ENCODE data around the gene SLC39A11. TPM values are rescaled to one million over a fixed set of nuclear protein-coding genes. Genes with fewer than 3 reads are reported as not detected.

The SLC39A11 gene
- total RNA-seq, 1 experiment from 2014 or later: 15.2 TPM

DNA sequence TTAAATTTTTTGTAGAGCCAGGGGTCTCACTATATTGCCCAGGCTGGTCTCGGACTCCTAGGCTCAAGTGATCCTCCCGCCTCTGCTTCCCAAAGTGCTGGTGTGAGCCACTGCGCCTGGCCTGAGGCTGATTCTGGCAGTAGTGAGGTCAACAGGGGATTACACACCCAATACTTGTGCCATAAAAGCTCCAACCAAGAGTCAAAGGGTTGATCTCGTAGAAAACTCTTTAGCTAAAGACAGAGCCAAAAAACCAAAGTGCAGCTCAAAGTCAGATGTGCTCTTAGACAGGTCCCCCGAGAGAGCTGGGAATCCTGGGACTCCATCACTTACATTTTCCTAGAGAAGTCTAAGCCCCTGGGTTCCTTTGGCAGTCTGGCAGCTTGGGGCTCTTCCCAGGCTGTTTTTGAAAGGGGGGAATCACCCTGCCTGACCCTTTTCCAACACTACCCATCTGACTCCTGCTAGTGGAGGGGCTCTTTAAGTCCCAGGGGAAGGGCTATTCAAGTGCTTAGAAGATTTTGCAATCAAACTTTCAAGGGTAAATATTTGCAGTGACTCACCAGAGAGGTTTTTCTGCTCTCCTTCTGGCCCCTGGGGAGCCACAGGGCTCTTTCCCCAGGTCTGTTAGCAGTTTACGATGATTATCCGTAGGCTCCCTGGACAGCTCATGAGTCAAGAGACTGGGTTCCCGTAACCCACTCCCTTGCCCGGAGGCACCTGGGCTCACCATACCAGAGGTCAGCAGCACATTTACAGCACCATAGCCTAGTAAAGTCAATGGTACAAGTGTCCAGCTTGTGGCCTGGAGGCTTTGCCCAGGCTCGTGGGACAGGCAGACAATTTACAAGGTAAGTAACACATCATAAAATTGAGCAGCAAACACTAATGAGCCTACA lies 408.7 kb downstream of the SLC39A11 start:
- no peak overlapping the region for H3K9ac ChIP-seq (ENCODE audit: extremely low read depth, insufficient read length, low read length)
- Mint-ChIP-seq H3K36me3 (ENCODE audit: insufficient read depth in 1 of 3, low read depth in 3 of 3) (no peaks in the 10 kb centered on the region; a peak in 2 of 7 replicates), H3K27me3 (ENCODE audit: low read depth) (no peaks in the 10 kb centered on the region), H3K4me1 (peaks cover 11 to 12% of the 10 kb centered on the region in 2 experiments; a peak in 3 of 4 replicates), H3K4me3 (no peak overlapping the region), H3K27ac (no peak overlapping the region; a peak in 2 of 7 replicates), H3K9me3 (peaks cover 2 to 4% of the 10 kb centered on the region in 2 experiments; a peak in 3 of 5 replicates)
- no peaks in the 10 kb centered on the region for H3K23me2 ChIP-seq (ENCODE audit: insufficient read length, low read depth, low read length, poor library complexity, severe bottlenecking)
- H3K4me1 ChIP-seq (ENCODE audit: insufficient read depth, low read length): no peaks in the 10 kb centered on the region
- no peaks in the 10 kb centered on the region for H3K27me3 ChIP-seq (ENCODE audit: insufficient read depth, low read length)
- H3K79me2 ChIP-seq (ENCODE audit: insufficient read depth, low read length): no peaks in the 10 kb centered on the region
- no peak overlapping the region for H4K8ac ChIP-seq (replicated peaks; ENCODE audit: insufficient read length, low read depth, low read length)
- no peak overlapping the region for H3K27ac ChIP-seq (ENCODE audit: insufficient read length, low read depth, low read length)
- H4K20me1 ChIP-seq (ENCODE audit: control insufficient read depth, insufficient read depth, insufficient read length): no peaks in the 10 kb centered on the region
- H2BK5ac ChIP-seq (ENCODE audit: insufficient read length, low read length): no peak overlapping the region
- no peak overlapping the region for H2BK15ac ChIP-seq (ENCODE audit: low read depth, low read length)
- no peak overlapping the region for H3K4me2 ChIP-seq (ENCODE audit: insufficient read depth, insufficient read length, low read length)
- no peak overlapping the region for H3K56ac ChIP-seq (ENCODE audit: insufficient read length, low read depth, low read length)
- H3K23ac ChIP-seq (ENCODE audit: insufficient read length, low read depth, low read length): no peak overlapping the region
- H3K79me1 ChIP-seq (ENCODE audit: insufficient read depth, low read depth, low read length, poor library complexity, severe bottlenecking): no peaks in the 10 kb centered on the region
- no peak overlapping the region for H4K91ac ChIP-seq (ENCODE audit: insufficient read length, low read depth, low read length)
- H4K5ac ChIP-seq (ENCODE audit: insufficient read length, low read depth, low read length): no peak overlapping the region
- H3K4ac ChIP-seq (ENCODE audit: low read depth, low read length): no peak overlapping the region
- no peak overlapping the region for H3T11ph ChIP-seq (ENCODE audit: low read length)
- H3K18ac ChIP-seq (ENCODE audit: insufficient read length, low read depth, low read length): peak overlapping the region; percentile 3
- H3K9me3 ChIP-seq (ENCODE audit: control insufficient read depth, low read depth, low read length): no peaks in the 10 kb centered on the region
- TF ChIP-seq, protein P1, sequence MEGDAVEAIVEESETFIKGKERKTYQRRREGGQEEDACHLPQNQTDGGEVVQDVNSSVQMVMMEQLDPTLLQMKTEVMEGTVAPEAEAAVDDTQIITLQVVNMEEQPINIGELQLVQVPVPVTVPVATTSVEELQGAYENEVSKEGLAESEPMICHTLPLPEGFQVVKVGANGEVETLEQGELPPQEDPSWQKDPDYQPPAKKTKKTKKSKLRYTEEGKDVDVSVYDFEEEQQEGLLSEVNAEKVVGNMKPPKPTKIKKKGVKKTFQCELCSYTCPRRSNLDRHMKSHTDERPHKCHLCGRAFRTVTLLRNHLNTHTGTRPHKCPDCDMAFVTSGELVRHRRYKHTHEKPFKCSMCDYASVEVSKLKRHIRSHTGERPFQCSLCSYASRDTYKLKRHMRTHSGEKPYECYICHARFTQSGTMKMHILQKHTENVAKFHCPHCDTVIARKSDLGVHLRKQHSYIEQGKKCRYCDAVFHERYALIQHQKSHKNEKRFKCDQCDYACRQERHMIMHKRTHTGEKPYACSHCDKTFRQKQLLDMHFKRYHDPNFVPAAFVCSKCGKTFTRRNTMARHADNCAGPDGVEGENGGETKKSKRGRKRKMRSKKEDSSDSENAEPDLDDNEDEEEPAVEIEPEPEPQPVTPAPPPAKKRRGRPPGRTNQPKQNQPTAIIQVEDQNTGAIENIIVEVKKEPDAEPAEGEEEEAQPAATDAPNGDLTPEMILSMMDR (conservative IDR thresholded peaks at IDR 0.05): no peak
- no peak overlapping the region for H2BK20ac ChIP-seq (ENCODE audit: low read depth, low read length, poor library complexity, severe bottlenecking)
- DNase-seq: no peak
- H2AFZ ChIP-seq (ENCODE audit: low read length): no peak overlapping the region
- WGBS (ENCODE audit: extremely low coverage, insufficient read length, low lambda C conversion rate): no CpG with 5 or more reads among the region's 10 CpGs
- no peak overlapping the region for H2BK120ac ChIP-seq (ENCODE audit: low read depth, low read length, poor library complexity, severe bottlenecking)
- H2BK12ac ChIP-seq (ENCODE audit: insufficient read length, low read depth, low read length): no peak overlapping the region
- H2AK5ac ChIP-seq (ENCODE audit: insufficient read length, low read length): no peak overlapping the region
- H3K14ac ChIP-seq (ENCODE audit: insufficient read depth, low read length): no peak overlapping the region
